Naive B cell (primary cell): ENCODE data around the gene SEC24D. TPM values are rescaled to one million over a fixed set of nuclear protein-coding genes. Genes with fewer than 3 reads are reported as not detected.
A peak's percentile ranks its signal among the peaks of the same experiment; 100 is the strongest.

Experiments used
- ATAC-seq, 2 donors: fragments of 150-1000 bp; cut with Tn5 transposase; 2 replicates each; pipeline ENCODE4 v1.10.0; 2021; ENCODE audit warnings: low read depth in 2 of 2, mild to moderate bottlenecking in 2 of 2, moderate library complexity in 2 of 2
- DNase-seq: peaks from one replicate; pipeline ENCODE4 v3.0.0; 2022
- H3K27ac Mint-ChIP-seq, 6 donors: one replicate each; pipeline ENCODE4 v1.8.0; 2020 to 2022; ENCODE audit warnings: mild to moderate bottlenecking in 6 of 6, mixed read lengths in 6 of 6, moderate library complexity in 5 of 6, inconsistent platforms in 2 of 6
- H3K27me3 Mint-ChIP-seq, 3 donors: one replicate each; pipeline ENCODE4 v1.8.0; 2021 to 2022; ENCODE audit warnings: mixed read lengths in 3 of 3, mild to moderate bottlenecking in 1 of 3
- H3K36me3 Mint-ChIP-seq, 2 donors: one replicate each; pipeline ENCODE4 v1.8.0; 2020 to 2022; ENCODE audit warnings: mixed read lengths in 2 of 2, inconsistent platforms in 1 of 2, mild to moderate bottlenecking in 1 of 2
- H3K4me1 Mint-ChIP-seq, 3 donors: one replicate each; pipeline ENCODE4 v1.8.0; 2020 to 2022; ENCODE audit warnings: mixed read lengths in 3 of 3, inconsistent platforms in 1 of 3, mild to moderate bottlenecking in 1 of 3, moderate library complexity in 1 of 3
- H3K4me3 Mint-ChIP-seq, 8 donors: one replicate each; pipeline ENCODE4 v1.8.0; 2020 to 2022; ENCODE audit warnings: mild to moderate bottlenecking in 8 of 8, mixed read lengths in 8 of 8, moderate library complexity in 8 of 8, inconsistent platforms in 2 of 8
- H3K9me3 Mint-ChIP-seq, 7 donors: one replicate each; pipeline ENCODE4 v1.8.0; 2020 to 2022; ENCODE audit warnings: mixed read lengths in 7 of 7, mild to moderate bottlenecking in 5 of 7, inconsistent platforms in 2 of 7, moderate library complexity in 1 of 7
- polyA plus RNA-seq, 6 donors: library from polyadenylated mRNA; unstranded; fragments of 300-500 nt; fragmentation: Illumina TruSeq; gene quantifications; one replicate each; pipeline ENCODE4 v1.2.3, GENCODE V29; 2021; ENCODE audit warnings: low read depth in 6 of 6

Gene SEC24D
- polyA plus RNA-seq, 6 donors from 2014 or later = 10.7 to 13.8 (median 11.3) TPM

DNA sequence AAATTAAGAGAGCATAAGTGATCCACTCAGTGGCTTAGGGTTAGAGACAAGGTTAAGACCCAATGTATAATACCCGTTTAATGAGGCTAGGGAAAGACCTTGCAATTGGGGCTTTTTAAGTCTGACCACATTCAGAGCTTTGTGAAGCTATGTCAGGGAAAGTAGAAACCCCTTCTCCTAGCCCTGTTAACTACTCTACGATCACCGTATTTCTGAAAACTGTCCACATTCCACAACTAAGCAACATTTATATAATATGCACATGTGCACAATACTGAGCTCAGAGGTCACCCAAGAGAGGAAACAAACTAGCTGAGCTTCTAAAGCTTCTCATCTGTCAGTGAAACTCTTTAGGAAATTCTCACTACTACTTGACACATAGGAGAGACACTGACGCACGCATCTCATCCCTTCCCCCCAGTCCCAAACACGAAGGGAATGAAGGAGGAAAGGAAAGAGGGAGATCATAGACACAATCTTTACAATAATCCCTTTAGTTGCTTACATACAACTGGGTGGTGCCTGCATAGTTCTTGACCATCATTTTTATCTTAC lies 94.5 kb downstream of the SEC24D start:
- H3K36me3 Mint-ChIP-seq = peaks cover 8 to 19% of the 10 kb centered on the region in 2 donors
- no peak overlapping the region for H3K27ac Mint-ChIP-seq
- DNase-seq = no peak
- no peak overlapping the region for H3K4me3 Mint-ChIP-seq
- no peaks in the 10 kb centered on the region for H3K9me3 Mint-ChIP-seq
- no peak for ATAC-seq
- no peaks in the 10 kb centered on the region for H3K4me1 Mint-ChIP-seq
- H3K27me3 Mint-ChIP-seq = no peaks in the 10 kb centered on the region

GRCh38 chr4:118740869-118741268 lies 95.1 kb downstream of the SEC24D start:
- DNase-seq = peak; percentile 6
- peaks cover 8 to 19% of the 10 kb centered on the region in 2 donors for H3K36me3 Mint-ChIP-seq
- no peak overlapping the region for H3K4me3 Mint-ChIP-seq
- H3K27ac Mint-ChIP-seq = no peak overlapping the region
- H3K27me3 Mint-ChIP-seq = no peaks in the 10 kb centered on the region
- no peak for ATAC-seq
- no peaks in the 10 kb centered on the region for H3K4me1 Mint-ChIP-seq
- H3K9me3 Mint-ChIP-seq = no peaks in the 10 kb centered on the region

DNA sequence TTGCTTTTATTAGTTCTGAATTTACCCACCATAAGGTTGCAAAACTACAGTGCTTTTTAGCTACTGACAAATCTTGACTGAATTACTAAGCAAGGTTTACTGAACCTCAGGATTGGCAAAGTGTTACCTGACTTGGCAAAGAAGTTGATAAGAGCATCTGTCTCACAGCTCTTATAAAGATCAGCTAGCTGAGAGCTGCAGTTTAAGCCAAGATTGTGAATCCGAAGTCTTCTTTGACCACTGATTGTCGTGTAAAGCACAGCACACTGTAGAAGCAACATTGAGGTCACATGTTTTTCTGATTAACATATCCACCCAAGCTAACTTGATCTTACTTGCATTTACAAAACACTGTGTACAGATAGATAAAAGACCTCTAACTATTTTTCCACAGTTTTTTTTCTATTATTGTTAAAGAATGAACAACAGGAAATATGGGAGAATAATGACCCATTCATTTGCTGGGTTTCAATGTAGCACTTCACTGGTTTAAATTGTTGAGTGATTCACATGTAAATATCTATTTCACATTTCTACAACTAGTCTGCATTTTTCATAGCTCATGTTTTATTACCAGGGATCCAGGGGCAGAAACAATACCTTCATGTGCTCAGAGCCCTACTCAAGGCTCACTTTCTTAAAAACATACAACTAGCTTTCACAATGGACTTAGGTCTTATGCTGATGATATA lies 96.8 kb downstream of the SEC24D start:
- DNase-seq (no peak), ATAC-seq (no peak)
- Mint-ChIP-seq H3K4me1 (no peaks in the 10 kb centered on the region), H3K27me3 (no peaks in the 10 kb centered on the region), H3K9me3 (no peaks in the 10 kb centered on the region), H3K27ac (no peak overlapping the region), H3K36me3 (peaks cover 8 to 19% of the 10 kb centered on the region in 2 donors), H3K4me3 (no peak overlapping the region)

DNA sequence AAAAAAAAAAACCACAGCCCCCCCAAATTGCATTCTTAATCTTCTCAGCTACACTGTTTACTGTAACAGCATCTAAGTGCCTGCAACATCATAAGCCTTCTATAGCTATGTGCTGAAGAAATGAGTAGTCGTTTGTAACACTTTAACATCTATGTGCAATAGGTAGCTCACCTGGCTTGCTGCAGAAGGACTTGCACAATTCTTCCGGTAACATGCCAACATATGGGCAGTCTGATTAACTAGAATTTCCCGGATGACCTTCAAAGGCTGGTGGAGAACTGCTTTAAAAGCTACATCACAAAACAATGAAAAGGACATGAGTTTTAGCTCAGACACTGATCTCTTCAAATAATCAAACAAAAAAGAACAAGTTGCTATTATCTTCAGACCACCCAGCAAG lies 97.8 kb downstream of the SEC24D start:
- ATAC-seq (no peak), DNase-seq (no peak)
- Mint-ChIP-seq H3K27me3 (no peaks in the 10 kb centered on the region), H3K36me3 (peaks cover 0 to 13% of the 10 kb centered on the region in 2 donors), H3K27ac (no peak overlapping the region), H3K9me3 (no peaks in the 10 kb centered on the region), H3K4me1 (no peaks in the 10 kb centered on the region), H3K4me3 (no peak overlapping the region)

GRCh38 chr4:118736900-118737299 lies 99.0 kb downstream of the SEC24D start:
- DNase-seq = no peak
- no peak overlapping the region for H3K27ac Mint-ChIP-seq
- H3K9me3 Mint-ChIP-seq = no peaks in the 10 kb centered on the region
- peaks cover 0 to 13% of the 10 kb centered on the region in 2 donors for H3K36me3 Mint-ChIP-seq
- no peak overlapping the region for H3K4me3 Mint-ChIP-seq
- ATAC-seq = no peak
- no peaks in the 10 kb centered on the region for H3K4me1 Mint-ChIP-seq
- H3K27me3 Mint-ChIP-seq = no peaks in the 10 kb centered on the region

- H3K27ac Mint-ChIP-seq = no peak overlapping the region
- DNase-seq (no peak), ATAC-seq (no peak)
- H3K36me3 Mint-ChIP-seq = peaks cover 0 to 21% of the 10 kb centered on the region in 2 donors
- no peaks in the 10 kb centered on the region for H3K4me1 Mint-ChIP-seq
- H3K4me3 Mint-ChIP-seq = no peak overlapping the region
- no peaks in the 10 kb centered on the region for H3K9me3 Mint-ChIP-seq
- no peaks in the 10 kb centered on the region for H3K27me3 Mint-ChIP-seq
Observed at GRCh38 chr4:118734491-118735205, 101.3 kb downstream of the SEC24D start.

DNA sequence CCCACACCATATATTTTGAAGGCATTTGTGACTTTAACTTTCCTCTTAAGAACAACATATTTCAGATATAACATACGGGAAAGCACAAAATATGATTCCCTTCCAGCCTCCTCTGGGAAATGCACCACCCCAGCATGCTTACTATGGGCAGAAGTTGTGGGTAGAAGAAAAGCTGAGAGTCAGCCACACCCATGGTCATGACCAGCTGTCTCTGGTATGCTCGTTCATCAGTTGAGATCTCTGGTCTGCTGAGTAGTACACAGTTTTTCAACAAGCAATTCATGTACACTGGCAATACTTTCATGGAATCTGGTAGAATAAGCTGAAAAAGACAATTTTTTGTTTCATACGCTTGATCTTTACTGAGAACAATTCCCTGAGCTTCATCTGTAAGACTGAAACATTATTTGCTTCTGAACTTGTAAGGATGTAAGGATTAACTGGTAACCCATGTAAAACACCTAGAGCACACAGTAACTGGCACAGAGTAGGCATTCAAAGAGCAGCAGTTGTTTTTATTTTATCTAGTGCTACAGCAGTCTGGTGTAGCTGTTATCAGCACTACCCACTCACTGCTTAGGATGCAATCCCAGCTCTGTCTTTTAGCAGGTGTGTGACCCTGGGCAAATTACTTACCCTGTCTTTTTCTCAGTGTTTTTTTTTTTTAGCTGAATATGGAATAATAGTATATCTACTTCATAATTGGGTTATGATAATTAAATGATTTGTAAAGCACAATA lies 103.2 kb downstream of the SEC24D start:
- no peak for ATAC-seq
- Mint-ChIP-seq H3K4me1 (no peaks in the 10 kb centered on the region), H3K4me3 (no peak overlapping the region), H3K27me3 (no peaks in the 10 kb centered on the region), H3K9me3 (no peaks in the 10 kb centered on the region), H3K36me3 (peaks cover 0 to 19% of the 10 kb centered on the region in 2 donors), H3K27ac (peak overlapping the region in 1 of 6 donors; percentile 66)
- DNase-seq = no peak

DNA sequence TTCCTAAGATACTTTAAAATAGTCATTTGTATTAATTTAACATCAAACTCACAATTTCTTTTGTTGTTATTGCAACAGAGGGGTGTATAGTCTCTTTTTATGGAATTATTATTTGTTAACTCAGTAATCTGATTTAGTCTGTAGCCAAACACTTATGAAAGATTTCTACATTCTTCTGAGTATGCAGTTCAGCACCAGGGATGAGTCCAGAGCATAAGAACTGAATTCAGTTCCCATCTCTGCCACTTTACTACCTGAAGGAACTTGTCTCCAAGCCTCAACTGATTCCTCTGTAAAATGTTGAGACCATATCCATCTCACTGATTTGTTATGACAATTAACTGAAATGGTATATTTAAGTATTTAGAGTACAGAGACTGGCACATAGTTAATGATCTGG lies 105.2 kb downstream of the SEC24D start:
- peaks cover 9 to 24% of the 10 kb centered on the region in 2 donors for H3K36me3 Mint-ChIP-seq
- H3K9me3 Mint-ChIP-seq = no peaks in the 10 kb centered on the region
- no peak overlapping the region for H3K4me3 Mint-ChIP-seq
- no peak overlapping the region for H3K27ac Mint-ChIP-seq
- no peaks in the 10 kb centered on the region for H3K4me1 Mint-ChIP-seq
- DNase-seq = no peak
- H3K27me3 Mint-ChIP-seq = no peaks in the 10 kb centered on the region
- ATAC-seq = no peak

GRCh38 chr4:118729287-118730286 lies 106.3 kb downstream of the SEC24D start:
- DNase-seq (no peak), ATAC-seq (no peak)
- no peaks in the 10 kb centered on the region for H3K4me1 Mint-ChIP-seq
- H3K36me3 Mint-ChIP-seq = peaks cover 13 to 24% of the 10 kb centered on the region in 2 donors
- no peaks in the 10 kb centered on the region for H3K9me3 Mint-ChIP-seq
- no peaks in the 10 kb centered on the region for H3K27me3 Mint-ChIP-seq
- no peak overlapping the region for H3K27ac Mint-ChIP-seq
- H3K4me3 Mint-ChIP-seq = no peak overlapping the region

DNA sequence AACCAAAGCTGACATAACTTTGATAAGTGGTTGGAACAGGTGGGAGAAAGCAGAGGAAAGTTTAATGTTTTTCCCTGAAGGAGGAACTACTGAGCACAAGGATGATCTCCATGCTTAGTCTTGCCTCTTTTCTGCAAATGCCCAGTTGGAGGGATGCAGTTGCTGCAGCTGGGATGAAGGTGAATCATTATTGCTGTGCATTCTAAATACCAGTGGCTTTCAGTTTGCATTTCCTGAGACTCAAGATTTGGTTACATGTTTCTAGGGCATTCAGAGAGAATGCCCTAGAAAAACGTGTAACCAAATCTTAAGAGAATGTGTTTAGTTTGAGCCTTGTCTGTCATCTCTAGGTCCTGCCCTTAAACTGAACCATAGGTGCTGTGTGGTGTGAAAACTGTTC lies 108.6 kb downstream of the SEC24D start:
- Mint-ChIP-seq H3K27me3 (no peaks in the 10 kb centered on the region), H3K36me3 (peaks cover 13 to 24% of the 10 kb centered on the region in 2 donors), H3K9me3 (no peaks in the 10 kb centered on the region), H3K4me3 (no peak overlapping the region), H3K4me1 (no peaks in the 10 kb centered on the region), H3K27ac (no peak overlapping the region)
- no peak for DNase-seq
- ATAC-seq = no peak

GRCh38 chr4:118723369-118723768 lies 112.6 kb downstream of the SEC24D start:
- Mint-ChIP-seq H3K36me3 (peaks cover 5 to 13% of the 10 kb centered on the region in 2 donors), H3K27me3 (no peaks in the 10 kb centered on the region), H3K27ac (no peak overlapping the region), H3K4me3 (no peak overlapping the region), H3K9me3 (no peaks in the 10 kb centered on the region), H3K4me1 (no peaks in the 10 kb centered on the region)
- DNase-seq (no peak), ATAC-seq (no peak)

DNA sequence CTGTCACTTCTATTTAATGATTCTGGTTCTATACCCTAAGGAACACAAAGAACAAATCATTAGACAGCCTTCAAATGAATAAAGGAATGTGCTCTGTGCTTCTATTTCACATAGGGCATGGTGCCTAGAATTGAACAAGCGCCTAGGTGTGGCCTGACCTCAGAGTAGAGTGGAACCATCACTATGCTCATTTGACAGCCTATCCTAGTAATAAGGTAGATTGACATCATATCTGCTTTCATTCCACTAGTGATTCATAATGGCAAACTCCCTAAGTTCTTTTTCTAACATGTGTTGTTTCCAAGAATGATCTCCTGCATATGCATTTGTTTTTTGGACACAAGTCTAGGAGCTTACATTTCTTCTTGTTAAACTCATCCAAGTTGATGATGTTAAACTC lies 114.2 kb downstream of the SEC24D start:
- no peak overlapping the region for H3K27ac Mint-ChIP-seq
- H3K27me3 Mint-ChIP-seq = no peaks in the 10 kb centered on the region
- DNase-seq = no peak
- no peaks in the 10 kb centered on the region for H3K4me1 Mint-ChIP-seq
- peaks cover 5 to 13% of the 10 kb centered on the region in 2 donors for H3K36me3 Mint-ChIP-seq
- ATAC-seq = no peak
- no peaks in the 10 kb centered on the region for H3K9me3 Mint-ChIP-seq
- no peak overlapping the region for H3K4me3 Mint-ChIP-seq
